SK-MEL-5 (cell line): ENCODE data around the gene TIAM1. TPM values are rescaled to one million over a fixed set of nuclear protein-coding genes. Genes with fewer than 3 reads are reported as not detected.

Source experiments
- DNase-seq: peaks from one replicate; pipeline ENCODE4 v3.0.0-alpha.2; 2016; ENCODE audit warnings: low read depth, low spot score
- in situ Hi-C: cut with HindIII; loops from 2 replicates; pipeline ENCODE4 v1.10.0; 2016; ENCODE audit warnings: low sequenced_read_pairs, high pct_unique_total_duplicates, low pct_unique_long_range_greater_than_20kb
- total RNA-seq: library from RNA; depleted of rRNA; stranded (reverse); fragments of >200 nt; shearing (Covaris generic); gene quantifications from 2 replicates; pipeline ENCODE4 v1.2.3, GENCODE V29; 2014

The TIAM1 gene
- total RNA-seq, 1 experiment from 2014 or later: 4.3 TPM

DNA sequence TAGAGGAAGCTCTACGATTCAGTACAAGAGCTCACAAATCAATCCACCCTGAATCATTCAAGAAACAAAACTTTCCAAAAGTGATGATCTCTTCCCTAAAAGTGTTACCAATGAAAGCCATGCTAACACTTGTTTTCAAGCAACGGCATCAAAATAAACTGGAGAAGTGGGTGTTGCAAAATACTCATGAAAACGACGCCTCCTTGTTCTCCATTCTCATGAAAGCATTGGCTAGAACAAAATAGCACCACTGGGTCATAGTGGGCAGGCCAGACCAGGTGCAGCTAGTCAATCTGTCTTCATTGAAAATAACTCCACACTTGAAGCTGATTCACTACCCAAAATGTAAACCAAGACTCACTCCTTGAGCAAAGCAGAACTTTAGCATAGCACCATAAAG is 4.3 kb downstream of the TIAM1 start:
- in situ Hi-C loops: no loop called here
- no peak for DNase-seq

DNA sequence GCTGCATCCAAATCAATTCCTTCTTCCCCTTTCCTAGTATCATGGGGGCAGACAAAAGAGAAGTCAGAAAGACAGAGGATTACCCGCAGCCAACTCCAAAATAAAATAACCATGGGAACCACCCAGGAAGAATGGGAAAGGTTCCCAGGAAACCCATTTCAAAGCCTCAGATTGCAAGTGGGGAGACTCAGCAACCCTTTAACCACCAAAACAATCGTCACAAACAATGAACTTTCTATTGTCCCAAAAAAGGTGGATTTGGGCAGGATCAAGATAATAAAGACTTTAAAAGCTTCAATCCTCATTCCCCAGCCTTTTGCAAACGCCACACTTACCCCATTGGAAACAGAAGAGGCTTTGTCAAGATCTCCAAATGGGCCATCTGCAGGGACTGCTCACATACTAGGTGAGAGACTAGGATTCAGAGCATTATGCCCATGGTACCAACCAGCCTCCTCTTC is 5.1 kb downstream of the TIAM1 start:
- no peak for DNase-seq
- in situ Hi-C loops: no loop called here

DNA sequence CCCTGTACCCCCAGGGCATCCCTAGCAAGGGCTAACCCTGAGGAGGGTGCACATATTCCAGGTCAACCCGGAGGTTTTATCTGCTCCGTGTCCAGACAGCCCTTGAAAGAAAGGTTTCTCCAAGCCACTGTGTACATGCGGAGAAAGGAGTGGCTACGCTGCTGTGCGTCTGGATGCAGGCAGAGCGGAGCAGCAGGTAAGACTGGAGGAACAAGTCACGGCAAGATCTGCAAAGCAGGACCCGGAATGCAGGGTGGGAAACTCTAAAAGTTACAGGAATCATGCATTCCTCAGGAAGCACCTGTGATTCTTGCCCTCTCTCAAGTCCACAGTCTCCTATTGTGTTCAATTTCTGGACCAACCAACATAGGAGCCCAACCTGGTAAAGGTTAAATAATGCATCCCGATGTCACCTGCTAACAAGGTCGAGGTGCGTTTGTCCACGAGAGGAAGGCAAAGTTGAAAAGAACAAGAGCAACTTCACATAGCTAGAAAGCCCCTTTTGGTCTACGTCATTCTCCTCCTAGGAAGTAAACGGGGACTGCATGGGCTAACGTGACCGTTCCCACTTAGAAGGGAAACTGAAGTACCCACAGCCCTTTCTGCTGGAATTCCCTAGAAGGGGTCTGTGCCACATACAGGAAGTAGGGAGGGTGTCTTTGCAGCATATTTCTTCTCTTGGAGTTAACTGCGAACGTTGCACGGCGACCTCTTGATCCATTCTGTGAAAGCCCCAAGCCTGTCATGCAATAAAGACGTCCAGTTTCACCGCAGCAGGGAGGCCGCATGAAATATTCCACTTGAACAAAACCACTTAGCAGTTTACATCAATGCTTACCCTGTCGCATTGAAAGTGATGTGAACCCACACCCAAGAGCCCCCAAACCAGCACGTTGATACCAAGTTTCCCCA is 5.8 kb downstream of the TIAM1 start:
- in situ Hi-C loops: no loop called here

GRCh38 chr21:31337086-31337485 is 7.0 kb downstream of the TIAM1 start:
- no peak for DNase-seq
- in situ Hi-C loops: no loop called here

More for the DNA sequence above, 5.8 kb downstream of the TIAM1 start:
- DNase-seq: no peak

GRCh38 chr21:31336739-31337040 is 7.4 kb downstream of the TIAM1 start:
- no peak for DNase-seq
- in situ Hi-C loops: no loop called here

- in situ Hi-C loops: no loop called here
- no peak for DNase-seq
These were observed 7.9 kb downstream of the TIAM1 start for GRCh38 chr21:31335957-31336738.

- in situ Hi-C loops: no loop called here
- DNase-seq: no peak
These were observed 9.4 kb downstream of the TIAM1 start for GRCh38 chr21:31334648-31335121.

GRCh38 chr21:31332525-31332924 is 11.5 kb downstream of the TIAM1 start:
- in situ Hi-C loops: no loop called here
- no peak for DNase-seq

DNA sequence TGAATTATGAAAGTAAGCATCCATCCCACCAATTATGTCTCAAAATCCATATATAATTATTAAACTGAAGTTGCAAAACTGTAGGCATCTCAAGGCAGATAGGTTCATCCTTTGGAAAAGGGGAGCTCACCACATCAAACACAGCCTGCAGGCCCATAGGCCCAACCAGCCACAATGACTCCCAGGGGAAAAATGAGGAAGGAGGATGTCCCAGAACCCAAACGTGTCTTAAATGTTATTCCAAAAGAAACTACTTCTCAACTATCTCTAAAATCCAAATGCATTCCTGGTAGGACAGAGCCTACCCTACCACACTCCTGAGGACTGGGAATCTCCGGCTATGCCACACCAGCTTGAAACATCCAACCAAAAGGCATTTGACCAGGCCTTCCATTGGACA is 12.8 kb downstream of the TIAM1 start:
- DNase-seq: no peak
- in situ Hi-C loops: no loop called here

DNA sequence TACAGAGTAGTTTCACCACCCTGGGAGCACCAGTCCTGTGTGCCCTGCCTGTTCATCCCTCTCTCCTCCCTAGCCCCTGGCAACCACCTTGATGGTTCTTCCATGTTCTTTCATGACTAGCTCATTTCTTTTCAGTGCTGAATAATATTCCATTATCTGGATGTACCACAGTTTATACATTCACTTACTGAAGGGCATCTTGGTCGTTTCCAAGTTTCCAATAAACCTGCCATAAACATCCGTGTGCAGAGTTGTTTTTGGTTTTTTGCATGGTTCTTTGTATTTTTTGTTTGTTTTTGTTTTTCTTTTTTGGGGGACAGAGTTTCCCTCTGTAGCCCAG is 13.9 kb downstream of the TIAM1 start:
- in situ Hi-C loops: no loop called here
- DNase-seq: no peak

DNA sequence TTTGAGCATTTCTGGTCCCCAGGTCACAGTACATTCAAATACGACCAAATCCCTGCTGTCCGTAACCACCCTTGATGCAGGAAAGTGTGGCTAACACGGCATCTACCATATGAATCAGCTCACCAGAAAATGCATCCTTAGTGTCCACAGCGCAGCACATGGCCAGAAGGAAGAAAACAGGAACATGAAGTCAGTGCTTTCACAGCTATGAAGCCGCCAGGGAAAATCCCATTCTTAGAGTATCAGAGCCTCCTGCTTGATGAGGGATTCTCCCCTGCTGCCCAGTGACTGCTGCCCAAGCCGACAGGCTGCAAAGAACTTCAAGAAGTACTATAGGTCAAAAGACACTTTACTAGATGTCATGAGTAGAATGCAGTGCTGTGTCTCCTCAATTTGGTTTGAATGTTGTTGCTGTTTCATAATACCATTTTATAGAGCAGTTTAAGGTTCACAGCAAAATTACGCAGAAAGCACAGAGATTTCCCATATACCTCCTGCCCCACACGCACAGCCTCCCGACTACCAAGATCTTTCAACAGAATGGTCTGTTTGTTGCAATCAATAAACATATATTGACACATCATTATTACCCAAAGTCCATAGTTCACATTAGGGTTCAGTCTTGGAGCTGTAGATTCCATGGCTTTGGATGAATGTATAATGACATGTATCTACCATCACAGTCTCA is 14.5 kb downstream of the TIAM1 start:
- in situ Hi-C loops: no loop called here
- DNase-seq: no peak

- DNase-seq: no peak
- in situ Hi-C loops: no loop called here
These were observed 17.4 kb downstream of the TIAM1 start for GRCh38 chr21:31326522-31327242.

DNA sequence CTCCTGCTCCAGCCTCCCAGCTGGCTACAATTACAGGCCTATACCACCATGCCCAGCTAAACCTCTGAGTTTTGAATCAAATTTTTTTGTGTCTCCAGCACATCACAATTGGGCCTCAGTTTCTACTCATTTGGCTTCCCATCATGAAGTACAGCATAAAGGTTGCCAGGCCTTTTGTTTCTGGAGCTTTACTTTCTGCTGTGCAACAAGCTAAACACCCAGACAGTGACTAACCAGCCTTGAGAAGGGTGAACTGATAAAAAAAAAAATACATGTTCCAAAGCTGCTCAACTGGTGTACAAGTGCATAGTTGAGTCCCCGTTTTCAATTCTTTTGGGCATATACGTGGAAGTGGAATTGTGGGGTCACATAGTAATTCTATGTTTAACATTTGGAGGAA is 25.1 kb downstream of the TIAM1 start:
- in situ Hi-C loops: no loop called here
- no peak for DNase-seq

- in situ Hi-C loops: no loop called here
- DNase-seq: no peak
These were observed 26.4 kb downstream of the TIAM1 start for GRCh38 chr21:31317688-31318087.

- no peak for DNase-seq
- in situ Hi-C loops: no loop called here
These were observed 27.4 kb downstream of the TIAM1 start for GRCh38 chr21:31316488-31317169.

- no peak for DNase-seq
- in situ Hi-C loops: no loop called here
These were observed 28.0 kb downstream of the TIAM1 start for GRCh38 chr21:31316072-31316471.

GRCh38 chr21:31310750-31311149 is 33.3 kb downstream of the TIAM1 start:
- DNase-seq: no peak
- in situ Hi-C loops: no loop called here
